Ovary (tissue), 9 donors: ENCODE measurements around the gene SLC37A1. TPM values are rescaled to one million over a fixed set of nuclear protein-coding genes. Genes with fewer than 3 reads are reported as not detected.

Source experiments
- polyA plus RNA-seq, 2 donors: library from polyadenylated mRNA; stranded (reverse); fragments of 200-250 nt in 1 of 2; fragments of 350-450 nt in 1 of 2; fragmentation: Illumina TruSeq in 1 of 2; extraction: RNeasy Lipid Tissue Mini Kit (QIAGEN cat#74804) in 1 of 2; gene quantifications; one replicate each; pipeline ENCODE4 v1.2.3, GENCODE V29; 2013 to 2014
- total RNA-seq, 7 donors: library from RNA; depleted of rRNA in 2 of 7; stranded (reverse); fragments of >200 nt in 2 of 7; fragmentation: NEBNext Ultra II Directional in 3 of 7; extraction: Animal tissue kit (Norgen Biotek cat#: 25700) in 3 of 7; gene quantifications; one replicate each; pipeline versions ENCODE4 v1.1.0 to v1.2.4, GENCODE V29; 2016 to 2023
- donor health status: DM: no; HTN: no; CAD: no; lungs with moderate emphysema.
- donor health status: DM: no; HTN: no; CAD: no.
- donor health status: Bipolar disorder and iron deficiency.
- donor health status: DM: yes; HTN: yes; CAD: no.
- donor health status: DM: no; HTN: no; CAD: no.
- donor health status: DM: yes; HTN: yes; CAD: no.

SLC37A1 gene
- total and polyA plus RNA-seq, 9 donors, result 5.1 to 10.0 (median 7.4) TPM

Other genes starting within 250 kb of the SLC37A1 start
- 100 to 1,000 TPM in 1 of 7 donors, 10 to 100 TPM in 2, 1 to 10 TPM in 3, not detected in 1; 1.9 to 131 (median 11.0) TPM for gene TFF3, start 198.4 kb upstream of the SLC37A1 start, total RNA-seq
- gene TFF3, start 198.4 kb upstream of the SLC37A1 start, polyA plus RNA-seq, result 10 to 100 TPM in 1 of 2 donors, 1 to 10 TPM in 1; 1.3 to 17.1 TPM
- gene TFF2, start 162.9 kb upstream of the SLC37A1 start, total RNA-seq, result 1 to 10 TPM in 1 of 7 donors, under 1 TPM in 1, not detected in 5; 0.31 to 3.7 TPM
- not detected for gene TFF2, start 162.9 kb upstream of the SLC37A1 start, polyA plus RNA-seq
- 1 to 10 TPM in 1 of 7 donors, not detected in 6; 1.4 TPM for gene TFF1, start 147.3 kb upstream of the SLC37A1 start, total RNA-seq
- not detected for gene TFF1, start 147.3 kb upstream of the SLC37A1 start, polyA plus RNA-seq
- 10 to 100 TPM in 1 of 7 donors, 1 to 10 TPM in 4, not detected in 2; 1.3 to 28.6 (median 3.4) TPM for gene TMPRSS3, start 117.8 kb upstream of the SLC37A1 start, total RNA-seq
- gene TMPRSS3, start 117.8 kb upstream of the SLC37A1 start, polyA plus RNA-seq, result under 1 TPM; 0.07 to 0.12 TPM
- under 1 TPM in 5 of 7 donors, not detected in 2; 0.15 to 0.54 (median 0.24) TPM for gene UBASH3A, start 110.0 kb upstream of the SLC37A1 start, total RNA-seq
- gene UBASH3A, start 110.0 kb upstream of the SLC37A1 start, polyA plus RNA-seq, result under 1 TPM; 0.19 to 0.85 TPM
- gene RSPH1, start 17.6 kb upstream of the SLC37A1 start, total RNA-seq, result 10 to 100 TPM in 1 of 7 donors, 1 to 10 TPM in 5, under 1 TPM in 1; 0.76 to 37.5 (median 2.6) TPM
- 1 to 10 TPM; 1.1 to 2.5 TPM for gene RSPH1, start 17.6 kb upstream of the SLC37A1 start, polyA plus RNA-seq
- 10 to 100 TPM in 2 of 7 donors, 1 to 10 TPM in 5; 3.9 to 11.3 (median 6.9) TPM for gene PDE9A, start 139.8 kb downstream of the SLC37A1 start, total RNA-seq
- 1 to 10 TPM; 5.6 to 8.0 TPM for gene PDE9A, start 139.8 kb downstream of the SLC37A1 start, polyA plus RNA-seq